Measurements from ENCODE around the gene TWF1. TPM values are rescaled to one million over a fixed set of nuclear protein-coding genes. Genes with fewer than 3 reads are reported as not detected.

Gene TWF1
- total RNA-seq, 1 experiment from 2014 or later = 140 TPM

DNA sequence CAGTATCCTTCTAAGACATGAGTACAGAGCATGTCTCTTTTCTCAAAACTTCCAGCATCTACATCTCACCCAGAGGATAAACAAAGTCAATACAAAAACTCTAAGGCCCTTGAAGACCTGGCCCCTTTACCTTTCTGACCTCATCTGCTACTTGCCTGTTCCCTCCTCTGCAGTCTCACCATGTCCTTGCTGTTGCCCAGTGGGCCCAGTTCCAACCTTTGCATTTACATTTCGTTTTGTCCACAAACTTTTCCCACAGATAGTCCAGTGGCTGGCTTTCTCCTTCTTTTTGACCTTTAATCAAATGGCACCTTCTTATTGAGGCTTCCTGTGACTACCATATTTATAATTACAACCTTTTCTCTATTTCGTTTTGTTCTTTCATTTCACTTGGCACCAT lies 45.7 kb downstream of the TWF1 start:
- Mint-ChIP-seq H3K9me3 (ENCODE audit: unreplicated experiment) (no peaks in the 10 kb centered on the region), H3K4me3 (ENCODE audit: unreplicated experiment) (peak overlapping the region; percentile 85), H3K27me3 (ENCODE audit: insufficient read depth, unreplicated experiment) (no peaks in the 10 kb centered on the region), H3K27ac (ENCODE audit: unreplicated experiment) (peak overlapping the region; percentile 34), H3K4me1 (ENCODE audit: low read depth, unreplicated experiment) (peaks cover 28% of the 10 kb centered on the region), H3K36me3 (ENCODE audit: insufficient read depth, unreplicated experiment) (peaks cover 10% of the 10 kb centered on the region)
- Histone ChIP-seq H3K27me3 (replicated peaks; ENCODE audit: control insufficient read depth, insufficient read depth, low read length) (no peaks in the 10 kb centered on the region), H3K4me3 (ENCODE audit: low read depth, low read length) (peak overlapping the region; percentile 58; the same call in 1 of the 2 replicates), H3K36me3 (ENCODE audit: control insufficient read depth, insufficient read depth, low read length) (no peaks in the 10 kb centered on the region), H3K9me3 (no peaks in the 10 kb centered on the region), H3K4me1 (no peaks in the 10 kb centered on the region; the same call in 1 of the 2 replicates)
- BruUV-seq (replicated peaks) = no TSS peak
- ChIA-PET CTCF (interaction anchor here (2.1 kb wide), 1 partner anchor 122 kb away, joined by 14 read pairs; no protein-coding TSS in a partner anchor), POLR2A (interaction anchor here (1.6 kb wide), 1 partner anchor 45 kb away, joined by 4 read pairs; the partner anchor contains the start of gene TWF1)
- DNase-seq = no peak
- intact Hi-C loops (cut with micrococcal nuclease; ENCODE audit: unreplicated experiment) = no loop called here
- TF ChIP-seq, protein P1, sequence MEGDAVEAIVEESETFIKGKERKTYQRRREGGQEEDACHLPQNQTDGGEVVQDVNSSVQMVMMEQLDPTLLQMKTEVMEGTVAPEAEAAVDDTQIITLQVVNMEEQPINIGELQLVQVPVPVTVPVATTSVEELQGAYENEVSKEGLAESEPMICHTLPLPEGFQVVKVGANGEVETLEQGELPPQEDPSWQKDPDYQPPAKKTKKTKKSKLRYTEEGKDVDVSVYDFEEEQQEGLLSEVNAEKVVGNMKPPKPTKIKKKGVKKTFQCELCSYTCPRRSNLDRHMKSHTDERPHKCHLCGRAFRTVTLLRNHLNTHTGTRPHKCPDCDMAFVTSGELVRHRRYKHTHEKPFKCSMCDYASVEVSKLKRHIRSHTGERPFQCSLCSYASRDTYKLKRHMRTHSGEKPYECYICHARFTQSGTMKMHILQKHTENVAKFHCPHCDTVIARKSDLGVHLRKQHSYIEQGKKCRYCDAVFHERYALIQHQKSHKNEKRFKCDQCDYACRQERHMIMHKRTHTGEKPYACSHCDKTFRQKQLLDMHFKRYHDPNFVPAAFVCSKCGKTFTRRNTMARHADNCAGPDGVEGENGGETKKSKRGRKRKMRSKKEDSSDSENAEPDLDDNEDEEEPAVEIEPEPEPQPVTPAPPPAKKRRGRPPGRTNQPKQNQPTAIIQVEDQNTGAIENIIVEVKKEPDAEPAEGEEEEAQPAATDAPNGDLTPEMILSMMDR (IDR thresholded peaks at IDR 0.05; ENCODE audit: insufficient read depth in 1 of 2, low read depth in 1 of 2, low read length in 1 of 2, severe bottlenecking in 1 of 2, unreplicated experiment in 1 of 2) = no peak

DNA sequence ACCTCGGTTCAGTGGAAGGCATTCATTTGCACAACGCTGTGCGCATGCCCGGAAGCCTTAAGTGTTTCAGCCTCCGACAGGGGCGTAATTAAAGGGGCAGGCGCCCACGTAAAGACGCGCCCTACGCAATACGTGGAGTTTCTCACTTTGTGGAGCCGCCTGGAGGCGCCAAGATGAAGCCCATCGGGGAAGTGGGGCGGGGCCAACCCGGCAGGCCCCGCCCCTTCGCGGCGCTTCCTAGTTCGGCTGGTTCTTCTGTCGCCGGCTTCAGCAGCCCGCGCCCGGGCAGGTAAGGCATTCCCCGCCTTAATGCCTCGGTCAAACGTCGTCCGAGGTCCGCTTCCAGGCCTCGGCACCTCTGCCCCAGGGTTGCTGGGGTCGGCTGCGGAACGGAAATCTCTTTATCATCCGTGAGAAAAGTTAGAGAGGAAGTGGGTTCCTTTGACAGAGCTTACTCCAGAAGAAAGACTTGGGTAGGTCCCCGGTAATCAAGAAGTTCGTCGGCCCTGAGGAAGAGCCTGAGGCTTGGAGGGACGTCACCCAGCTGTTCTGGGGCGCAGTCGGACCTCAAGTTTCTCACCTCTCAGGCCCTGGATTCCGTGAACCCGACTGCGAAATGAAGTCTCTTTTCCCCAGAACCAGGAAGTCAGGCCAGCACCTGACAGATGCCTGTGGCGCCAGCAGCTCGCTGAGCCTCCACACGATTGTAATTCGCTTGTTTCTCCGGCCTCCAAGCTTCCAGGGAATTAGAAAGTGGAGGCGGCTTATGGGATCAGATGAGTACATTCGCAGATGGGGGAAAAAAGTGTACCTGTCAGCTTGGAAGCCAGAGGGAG lies 47.2 kb downstream of the TWF1 start, which contains the start of the genes IRAK4 and PUS7L:
Gene IRAK4 (plus strand): TSS at position 224 of the 836 bp plus-strand sequence. CDS start 9,161 bp downstream, outside the sequence.
Gene PUS7L (minus strand): TSS at position 63 of the 836 bp plus-strand sequence. CDS start 3,545 bp downstream, outside the sequence.
- intact Hi-C loops (cut with micrococcal nuclease; ENCODE audit: unreplicated experiment) = loop anchor here (1.0 to 2.0 kb wide), 3 partner anchors 38 to 123 kb away; no protein-coding TSS in a partner anchor
- Mint-ChIP-seq H3K36me3 (ENCODE audit: insufficient read depth, unreplicated experiment) (peaks cover 22% of the 10 kb centered on the region), H3K4me3 (ENCODE audit: unreplicated experiment) (peak within 1 kb of the TSS; percentile 85), H3K4me1 (ENCODE audit: low read depth, unreplicated experiment) (peaks cover 28% of the 10 kb centered on the region), H3K9me3 (ENCODE audit: unreplicated experiment) (no peaks in the 10 kb centered on the region), H3K27ac (ENCODE audit: unreplicated experiment) (peak within 1 kb of the TSS; percentile 95), H3K27me3 (ENCODE audit: insufficient read depth, unreplicated experiment) (no peaks in the 10 kb centered on the region)
- no peaks in the 10 kb centered on the region for H3K36me3 ChIP-seq (ENCODE audit: control insufficient read depth, insufficient read depth, low read length)
- DNase-seq = peak; percentile 96 to 97
- TF ChIP-seq, protein P1 (IDR thresholded peaks at IDR 0.05; ENCODE audit: insufficient read depth in 1 of 2, low read depth in 1 of 2, low read length in 1 of 2, severe bottlenecking in 1 of 2, unreplicated experiment in 1 of 2) = peak; percentile 23 to 57
- ChIA-PET POLR2A (interaction anchor here (0.5 to 1.6 kb wide), 5 partner anchors 10 to 123 kb away, joined by 3 to 5 read pairs (median 3); partner anchors contain the start of genes TMEM117 and TWF1), CTCF (interaction anchor here (1.1 to 2.1 kb wide), 2 partner anchors 123 to 257 kb away, joined by 3 to 14 read pairs; no protein-coding TSS in a partner anchor)
- H3K4me3 ChIP-seq (ENCODE audit: low read depth, low read length) = peak within 1 kb of the TSS; percentile 58
- H3K27me3 ChIP-seq (replicated peaks; ENCODE audit: control insufficient read depth, insufficient read depth, low read length) = no peaks in the 10 kb centered on the region
- no peaks in the 10 kb centered on the region; the same call in 1 of the 2 replicates for H3K4me1 ChIP-seq
- H3K9me3 ChIP-seq = no peaks in the 10 kb centered on the region
- BruUV-seq (replicated peaks) = TSS peak; percentile 49

DNA sequence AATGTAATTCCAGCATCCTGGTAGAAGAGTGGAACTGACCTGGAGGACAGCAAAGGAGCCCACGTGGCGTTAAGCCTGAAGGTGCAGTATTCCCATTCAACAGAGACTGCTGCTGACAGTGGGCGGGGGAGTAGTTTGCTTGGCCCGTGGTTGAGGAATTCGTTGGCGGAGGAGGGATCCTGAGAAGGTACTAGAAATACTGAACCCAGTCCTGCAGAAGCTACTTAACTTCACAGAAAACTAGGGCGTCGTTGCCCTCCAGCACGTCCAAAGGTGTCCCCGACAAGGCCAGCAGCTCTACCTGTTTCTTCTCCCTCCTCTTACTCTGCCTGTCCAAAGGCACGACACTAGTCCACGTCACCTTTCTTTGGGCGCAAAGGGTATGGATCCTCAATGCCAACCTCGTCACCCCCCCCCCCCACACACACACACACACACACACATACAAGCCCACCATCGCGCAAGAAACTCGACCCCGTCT lies 47.8 kb downstream of the TWF1 start:
- Histone ChIP-seq H3K4me3 (ENCODE audit: low read depth, low read length) (peak overlapping the region; percentile 58), H3K4me1 (no peaks in the 10 kb centered on the region; the same call in 1 of the 2 replicates), H3K9me3 (no peaks in the 10 kb centered on the region), H3K27me3 (replicated peaks; ENCODE audit: control insufficient read depth, insufficient read depth, low read length) (no peaks in the 10 kb centered on the region), H3K36me3 (ENCODE audit: control insufficient read depth, insufficient read depth, low read length) (no peaks in the 10 kb centered on the region)
- peak overlapping the region; percentile 85 for H3K4me3 Mint-ChIP-seq (ENCODE audit: unreplicated experiment)
- peak; percentile 53 to 65 for DNase-seq
- H3K27me3 Mint-ChIP-seq (ENCODE audit: insufficient read depth, unreplicated experiment) = no peaks in the 10 kb centered on the region
- no peaks in the 10 kb centered on the region for H3K9me3 Mint-ChIP-seq (ENCODE audit: unreplicated experiment)
- ChIA-PET CTCF (interaction anchor here (0.6 to 2.1 kb wide), 4 partner anchors 124 to 1587 kb away, joined by 3 to 14 read pairs (median 4); no protein-coding TSS in a partner anchor), POLR2A (interaction anchor here (0.5 to 0.7 kb wide), 4 partner anchors 54 to 173 kb away, joined by 3 to 6 read pairs (median 5); partner anchors contain the start of gene TMEM117)
- TF ChIP-seq, protein P1 (IDR thresholded peaks at IDR 0.05; ENCODE audit: insufficient read depth in 1 of 2, low read depth in 1 of 2, low read length in 1 of 2, severe bottlenecking in 1 of 2, unreplicated experiment in 1 of 2) = no peak
- intact Hi-C loops (cut with micrococcal nuclease; ENCODE audit: unreplicated experiment) = loop anchor here (2.0 kb wide), 2 partner anchors 39 to 47 kb away; no protein-coding TSS in a partner anchor
- H3K27ac Mint-ChIP-seq (ENCODE audit: unreplicated experiment) = peak overlapping the region; percentile 95
- H3K36me3 Mint-ChIP-seq (ENCODE audit: insufficient read depth, unreplicated experiment) = peaks cover 22% of the 10 kb centered on the region
- H3K4me1 Mint-ChIP-seq (ENCODE audit: low read depth, unreplicated experiment) = peaks cover 28% of the 10 kb centered on the region
- TSS peak; percentile 70 for BruUV-seq (replicated peaks)

Measured in Caco-2 (cell line).